GM19372 (cell line): Measurements from ENCODE around the gene SIRPB2.
A peak's percentile ranks its signal among the peaks of the same experiment; 100 is the strongest.

Experiments used
- ATAC-seq: cut with Tn5 transposase; IDR thresholded peaks from one replicate; pipeline ENCODE4 v1.9.1; 2021; ENCODE audit warnings: mild to moderate bottlenecking, low read depth, moderate library complexity; ENCODE audit not compliant: unreplicated experiment

Gene SIRPB2

DNA sequence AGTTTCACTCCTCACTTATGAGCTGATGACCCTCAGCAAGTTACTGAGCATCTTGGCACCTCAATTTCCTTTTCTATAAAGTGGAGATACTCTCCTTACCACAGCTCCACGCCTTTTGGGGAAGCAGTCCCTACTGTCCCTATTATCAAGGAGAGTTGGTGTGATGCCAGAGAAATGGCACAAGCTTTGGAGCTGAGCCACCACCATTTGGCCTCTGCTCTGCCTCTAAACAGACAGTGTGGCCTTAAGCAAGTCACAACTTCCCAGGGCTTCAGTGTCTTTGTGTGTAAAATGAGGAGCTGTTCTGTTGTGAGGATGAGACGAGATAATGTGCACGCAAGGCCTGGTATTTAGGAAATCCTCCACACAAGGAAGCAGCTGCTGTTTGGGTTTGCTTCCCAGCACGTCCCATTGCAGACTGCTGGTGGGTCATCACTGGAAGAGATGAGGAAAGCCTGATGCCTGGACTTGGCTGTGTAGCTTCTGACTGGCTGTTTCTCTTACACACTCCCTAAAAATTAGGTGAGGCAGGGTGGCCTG is 43.1 kb downstream of the SIRPB2 start:
- no peak for ATAC-seq

GRCh38 chr20:1446536-1446935 is 44.7 kb downstream of the SIRPB2 start:
- no peak for ATAC-seq

DNA sequence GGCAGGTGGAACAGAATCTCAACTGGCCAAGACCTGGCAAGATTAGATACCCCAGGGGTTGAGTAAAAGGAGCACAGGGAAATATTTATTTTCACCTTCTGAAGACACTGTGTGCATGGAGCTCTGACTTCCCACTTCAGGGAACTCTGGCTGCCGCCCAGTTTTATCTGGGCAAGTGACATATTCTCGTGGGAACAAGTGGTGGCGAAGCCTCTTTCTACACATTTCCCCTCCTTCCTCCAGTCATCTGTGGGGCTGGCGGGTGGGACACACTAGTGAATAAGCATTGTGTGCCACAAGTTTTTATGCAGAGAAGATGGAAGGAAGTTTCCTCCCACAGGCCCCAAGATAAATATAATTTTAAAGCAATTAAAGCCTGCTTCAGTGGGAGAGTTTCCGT is 48.1 kb downstream of the SIRPB2 start:
- no peak for ATAC-seq

DNA sequence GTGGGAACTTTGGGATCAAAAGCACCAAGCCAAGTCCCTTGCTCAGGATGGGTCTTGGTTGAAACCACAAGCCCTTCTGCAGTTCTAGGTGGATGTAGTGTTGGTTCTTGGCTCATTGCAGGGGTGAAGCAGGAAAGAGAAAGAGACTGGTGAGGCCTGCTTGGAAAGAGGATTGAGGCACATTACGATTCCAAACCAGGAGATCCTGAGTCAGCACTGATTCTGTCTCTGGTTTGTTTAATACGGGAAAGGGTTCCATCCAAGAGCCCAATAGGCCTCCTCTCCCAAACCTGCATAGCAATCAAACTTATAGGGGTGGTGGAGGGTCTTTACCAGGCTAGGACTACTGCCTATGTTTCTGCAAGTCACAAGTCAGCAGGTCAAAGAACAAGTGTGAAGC is 48.9 kb downstream of the SIRPB2 start:
- ATAC-seq, result no peak

DNA sequence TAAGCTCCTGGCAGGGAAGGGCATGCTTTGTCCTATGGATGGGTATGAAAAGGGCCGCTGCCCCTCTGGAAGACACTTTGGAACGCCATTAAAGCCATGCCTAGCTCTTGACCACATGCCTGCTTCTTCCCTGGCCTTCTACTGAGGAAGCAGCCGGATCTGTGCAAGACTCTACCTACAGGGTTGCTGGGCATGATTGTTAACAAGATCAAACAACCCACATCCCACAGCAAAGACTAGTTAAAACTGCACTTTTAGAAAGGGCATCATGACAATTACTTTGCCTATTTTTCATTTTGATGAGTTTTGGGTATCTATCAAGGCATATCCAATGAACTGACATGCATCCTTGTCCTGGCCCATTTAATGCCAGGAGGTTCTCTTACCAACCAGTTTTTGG is 50.1 kb downstream of the SIRPB2 start:
- no peak for ATAC-seq

- no peak for ATAC-seq
These were observed 51.2 kb downstream of the SIRPB2 start for GRCh38 chr20:1440024-1440423.

DNA sequence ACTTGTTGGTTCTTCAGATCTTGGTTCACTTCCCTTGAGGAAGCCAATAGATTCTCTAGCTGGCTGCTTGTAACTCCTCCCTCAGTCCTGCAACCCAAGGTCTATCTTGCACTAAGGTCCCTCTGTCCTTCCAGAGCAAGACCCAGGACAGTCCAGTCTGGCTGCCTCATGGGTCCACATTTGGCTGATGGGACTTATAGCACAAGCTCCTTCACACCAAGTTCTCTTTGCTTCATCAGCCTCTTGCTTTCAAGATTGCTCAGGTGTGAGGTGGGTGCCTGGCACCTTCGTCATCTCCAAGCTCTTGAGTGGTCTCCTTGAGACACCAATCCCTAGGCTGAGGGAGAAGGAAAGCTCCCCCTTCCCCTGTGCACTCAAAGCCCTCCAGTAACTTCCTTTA is 52.9 kb downstream of the SIRPB2 start:
- no peak for ATAC-seq

- ATAC-seq, result no peak
These were observed 53.9 kb downstream of the SIRPB2 start for GRCh38 chr20:1437235-1437904.

DNA sequence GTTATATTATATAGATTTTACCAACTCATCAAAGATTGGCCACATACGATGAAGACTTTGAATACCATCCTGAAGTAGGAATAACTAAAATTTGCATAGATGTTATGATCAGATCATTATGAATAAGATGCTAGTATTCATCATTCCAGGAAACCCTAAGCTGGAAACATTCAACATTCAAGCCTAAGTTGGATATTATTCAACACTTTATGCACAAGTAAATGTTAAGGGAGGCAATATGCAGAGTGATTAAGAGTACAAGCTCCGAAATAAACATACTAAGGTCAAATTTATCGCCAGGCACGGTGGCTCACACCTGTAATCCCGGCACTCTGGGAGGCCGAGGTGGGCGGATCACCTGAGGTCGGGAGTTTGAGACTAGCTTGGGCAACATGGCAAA is 55.0 kb downstream of the SIRPB2 start:
- no peak for ATAC-seq

DNA sequence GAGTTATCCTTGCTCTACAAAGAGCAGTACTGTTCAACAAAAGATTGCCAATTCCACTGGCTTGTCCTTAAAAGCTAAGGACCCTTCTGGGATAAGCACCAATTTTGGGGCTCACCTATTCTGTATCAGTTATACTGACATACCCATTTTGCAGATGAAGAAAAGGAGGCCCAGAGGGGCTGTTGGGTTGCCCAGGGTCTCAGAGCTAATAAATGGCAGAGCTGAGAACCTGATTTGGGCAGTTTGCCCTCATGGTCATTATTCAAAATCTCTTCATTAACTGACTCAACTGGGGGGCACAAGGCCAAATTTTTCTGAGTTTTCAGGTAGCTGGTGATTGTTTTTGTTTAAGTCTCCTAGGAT is 55.9 kb downstream of the SIRPB2 start:
- ATAC-seq, result no peak

- ATAC-seq, result peak; percentile 87
These were observed 56.5 kb downstream of the SIRPB2 start for GRCh38 chr20:1434571-1435336.

- no peak for ATAC-seq
These were observed 60.1 kb downstream of the SIRPB2 start for GRCh38 chr20:1431158-1431557.

DNA sequence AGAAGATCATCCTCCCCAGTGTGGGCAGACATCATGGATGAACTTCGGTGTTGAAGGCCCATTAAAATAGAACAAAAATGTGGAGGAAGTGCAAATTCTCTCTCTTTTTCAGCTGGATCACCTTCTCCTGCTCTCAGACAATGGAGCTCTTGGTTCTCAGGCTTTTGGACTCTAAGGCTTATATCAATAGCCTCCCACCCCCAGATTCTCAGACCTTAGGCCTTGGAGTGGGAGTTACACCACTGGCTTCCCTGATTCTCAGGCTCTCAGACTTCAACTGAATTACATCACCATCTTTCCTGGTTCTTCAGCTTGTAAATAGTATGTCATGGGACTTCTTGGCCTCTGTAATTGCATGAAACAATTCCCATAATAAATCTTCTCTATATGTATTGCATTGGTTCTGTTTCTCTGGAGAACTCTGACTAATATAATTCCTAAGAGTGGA is 61.2 kb downstream of the SIRPB2 start:
- ATAC-seq, result no peak

- no peak for ATAC-seq
These were observed 62.0 kb downstream of the SIRPB2 start for GRCh38 chr20:1429143-1429728.

DNA sequence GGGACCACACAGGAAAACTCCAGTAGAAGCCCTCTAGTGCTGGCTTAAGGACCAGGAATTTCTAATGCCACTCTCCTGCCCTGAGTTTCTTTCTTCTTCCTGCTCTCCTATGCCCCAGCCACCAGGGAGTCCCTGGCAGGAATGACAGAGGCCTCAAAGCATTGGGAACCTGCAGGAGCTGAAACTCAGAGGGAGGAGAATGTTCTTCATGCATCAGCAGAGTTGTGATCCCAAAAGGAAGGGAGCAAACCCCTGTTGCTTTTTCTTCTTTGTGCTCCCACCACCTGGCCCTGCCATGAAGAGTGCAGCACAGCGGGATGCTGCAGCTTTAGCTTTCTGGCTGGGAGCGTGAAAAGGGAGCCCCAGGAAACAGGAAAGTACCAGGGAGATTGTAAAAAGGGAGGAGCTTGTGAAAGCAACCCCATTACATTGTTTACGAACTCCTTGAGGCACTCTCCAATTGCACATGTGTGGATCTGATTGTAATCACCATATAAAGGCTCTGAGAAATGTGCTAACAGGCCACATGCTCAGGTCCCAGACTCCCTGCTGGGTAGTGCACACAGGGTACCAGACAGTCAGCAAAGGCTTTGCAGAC is 63.7 kb downstream of the SIRPB2 start:
- no peak for ATAC-seq

- no peak for ATAC-seq
These were observed 64.9 kb downstream of the SIRPB2 start for GRCh38 chr20:1426231-1426849.
